GM18858 (cell line): ENCODE results near the gene CDKN2C.

Source experiments
- ATAC-seq: cut with Tn5 transposase; IDR thresholded peaks from one replicate; pipeline ENCODE4 v1.9.1; 2021; ENCODE audit not compliant: unreplicated experiment

CDKN2C gene

DNA sequence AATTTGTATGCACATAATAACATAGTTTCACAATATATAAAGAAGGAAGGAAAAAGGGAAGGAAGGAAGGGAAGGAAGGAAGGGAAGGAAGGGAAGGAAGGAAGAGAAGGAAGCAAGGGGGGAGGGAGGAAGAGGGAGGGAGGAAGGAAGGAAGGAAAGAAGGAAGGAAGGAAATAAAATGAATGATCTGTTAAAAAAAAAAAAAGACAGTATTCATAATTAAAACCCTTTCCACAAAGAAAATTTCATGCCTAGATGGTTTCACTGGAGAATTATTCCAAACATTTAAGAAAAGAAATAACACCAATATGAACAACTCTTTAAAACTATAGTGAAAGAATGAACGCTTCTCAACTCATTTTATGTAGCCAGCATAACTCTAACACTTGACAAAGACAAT is 44.8 kb downstream of the CDKN2C start:
- no peak for ATAC-seq

DNA sequence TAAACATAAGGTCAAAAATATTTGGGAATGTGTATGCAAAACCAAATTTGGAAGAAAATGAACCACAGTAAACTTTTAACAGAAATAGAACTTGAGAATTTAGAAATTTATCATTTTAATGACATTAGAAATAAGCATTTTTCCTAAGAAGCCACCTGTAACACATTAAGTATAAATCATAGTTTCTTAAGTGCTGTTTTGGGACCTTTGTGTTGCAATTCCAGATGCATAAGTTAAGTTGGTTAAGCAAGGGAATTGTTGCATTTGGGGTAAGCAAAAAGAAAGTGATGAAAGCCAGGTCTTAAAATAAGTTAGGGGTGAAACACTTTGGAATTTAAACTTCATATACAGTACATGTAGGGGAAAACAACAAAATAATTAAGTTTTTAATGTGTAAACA is 49.8 kb downstream of the CDKN2C start:
- no peak for ATAC-seq
